ENCODE measurements around the gene KIAA0513. TPM values are rescaled to one million over a fixed set of nuclear protein-coding genes. Genes with fewer than 3 reads are reported as not detected.

KIAA0513 gene
- total RNA-seq, 1 experiment from 2014 or later = 6.6 TPM

GRCh38 chr16:85010931-85011845 lies 16.4 kb upstream of the KIAA0513 start, which contains the start of gene ZDHHC7:
Gene ZDHHC7, minus strand, starts transcription at chr16:85011535. Its CDS starts 20,917 bp downstream, at chr16:84990618.
- DNase-seq (ENCODE audit: low read depth, low spot score) (peak; percentile 69), ATAC-seq (peak; percentile 93)
- Histone ChIP-seq H4K20me1 (ENCODE audit: insufficient read depth) (peaks cover 4% of the 10 kb centered on the region; the same call in 1 of the 2 replicates), H3K27ac (ENCODE audit: low read depth, low read length) (peak within 1 kb of the TSS; percentile 93), H3K9ac (ENCODE audit: low read length) (peak within 1 kb of the TSS; percentile 85), H3K9me3 (ENCODE audit: control insufficient read depth in 1 of 2, insufficient read depth in 1 of 2, low read depth in 1 of 2, low read length in 2 of 2) (no peaks in the 10 kb centered on the region), H3K79me2 (ENCODE audit: insufficient read depth, low read length) (peaks cover 48% of the 10 kb centered on the region), H3K4me3 (replicated peaks in 1 of 2; ENCODE audit: low read depth in 1 of 2, low read length in 2 of 2) (peak within 1 kb of the TSS; percentile 65 to 78), H2AFZ (ENCODE audit: low read depth, low read length, poor library complexity, severe bottlenecking) (peak within 1 kb of the TSS; percentile 67), H3K27me3 (ENCODE audit: insufficient read depth, low read length) (no peaks in the 10 kb centered on the region), H3K4me1 (ENCODE audit: control insufficient read depth in 1 of 2, insufficient read depth in 2 of 2, low read length in 2 of 2) (peaks cover 9% of the 10 kb centered on the region in 2 experiments; a peak in 3 of 4 replicates), H3K4me2 (ENCODE audit: low read length) (peak within 1 kb of the TSS; percentile 92), H3K9me2 (ENCODE audit: insufficient read depth) (no peaks in the 10 kb centered on the region), H3K36me3 (ENCODE audit: control insufficient read depth in 1 of 2, insufficient read depth in 2 of 2, low read length in 2 of 2) (no peaks in the 10 kb centered on the region)
- CTCF ChIA-PET = interaction anchor here (0.9 to 1.5 kb wide), 3 partner anchors 76 to 273 kb away, joined by 3 to 4 read pairs (median 3); no protein-coding TSS in a partner anchor
- no TSS peak for BruUV-seq (replicated peaks)
- RAD21 ChIA-PET (ENCODE audit: low non-redundant PET in 1 of 2, low total read pairs in 2 of 2, uncharacterized antibody in 2 of 2, unreplicated experiment in 2 of 2) = no interaction called here
- POLR2A ChIA-PET = interaction anchor here (0.7 to 3.2 kb wide), 4 partner anchors 9 to 22 kb away, joined by 3 to 17 read pairs (median 3); partner anchors contain the start of gene KIAA0513
- intact Hi-C loops (cut with micrococcal nuclease) = loop anchor here (2.0 kb wide), 1 partner anchor 76 kb away; no protein-coding TSS in a partner anchor
- TF ChIP-seq ELF1 (IDR thresholded peaks at IDR 0.05; ENCODE audit: borderline replicate concordance, low read depth) (no peak; the same call in 1 of the 2 replicates), CBX3 (IDR thresholded peaks at IDR 0.05; ENCODE audit: low read depth) (peak; percentile 73; the same call in 1 of the 2 replicates), FOSL1 (IDR thresholded peaks at IDR 0.05; ENCODE audit: low read depth) (peak; percentile 6; the same call in 1 of the 2 replicates), CEBPB (IDR thresholded peaks at IDR 0.05; ENCODE audit: low read depth) (no peak), SRF (IDR thresholded peaks at IDR 0.05; ENCODE audit: low read depth) (peak; percentile 54; the same call in 1 of the 2 replicates), SP1 (IDR thresholded peaks at IDR 0.05; ENCODE audit: low read depth) (peak; percentile 44; the same call in 1 of the 2 replicates), POLR2A (IDR thresholded peaks at IDR 0.05; ENCODE audit: borderline replicate concordance, extremely low read depth, insufficient read depth, insufficient read length) (peak; percentile 96), EZH2 (IDR thresholded peaks at IDR 0.05) (no peak), YY1 (IDR thresholded peaks at IDR 0.05; ENCODE audit: extremely low read depth, insufficient replicate concordance, low read depth, low read length) (peak; percentile 73), TCF7L2 (IDR thresholded peaks at IDR 0.05; ENCODE audit: borderline replicate concordance, extremely low read depth, insufficient read depth, insufficient read length) (no peak), CTCF (IDR thresholded peaks at IDR 0.05 in 2 of 3, conservative IDR thresholded peaks at IDR 0.05 in 1 of 3; ENCODE audit: borderline replicate concordance in 1 of 3, insufficient read depth in 1 of 3, low read depth in 2 of 3, low read length in 2 of 3) (no peak), EGR1 (IDR thresholded peaks at IDR 0.05; ENCODE audit: low read depth) (peak; percentile 52), EZH2phosphoT487 (IDR thresholded peaks at IDR 0.05; ENCODE audit: borderline replicate concordance) (no peak), POLR2AphosphoS5 (IDR thresholded peaks at IDR 0.05; ENCODE audit: low read depth, low read length) (peak; percentile 97), REST (IDR thresholded peaks at IDR 0.05; ENCODE audit: low read depth) (no peak), SIN3A (IDR thresholded peaks at IDR 0.05; ENCODE audit: low read depth) (peak; percentile 92), RAD21 (IDR thresholded peaks at IDR 0.05; ENCODE audit: low read depth) (no peak)
- TF ChIP-seq, protein P1, sequence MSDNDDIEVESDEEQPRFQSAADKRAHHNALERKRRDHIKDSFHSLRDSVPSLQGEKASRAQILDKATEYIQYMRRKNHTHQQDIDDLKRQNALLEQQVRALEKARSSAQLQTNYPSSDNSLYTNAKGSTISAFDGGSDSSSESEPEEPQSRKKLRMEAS (IDR thresholded peaks at IDR 0.05) = peak; percentile 81; the same call in 1 of the 2 replicates
